ENCODE measurements around the gene PKNOX2. TPM values are rescaled to one million over a fixed set of nuclear protein-coding genes. Genes with fewer than 3 reads are reported as not detected.

PKNOX2 gene
- total and polyA plus RNA-seq, 9 of the 15 experiments (the other 6 are each of a cell fraction or from before 2014, with no cell fraction given): not detected

DNA sequence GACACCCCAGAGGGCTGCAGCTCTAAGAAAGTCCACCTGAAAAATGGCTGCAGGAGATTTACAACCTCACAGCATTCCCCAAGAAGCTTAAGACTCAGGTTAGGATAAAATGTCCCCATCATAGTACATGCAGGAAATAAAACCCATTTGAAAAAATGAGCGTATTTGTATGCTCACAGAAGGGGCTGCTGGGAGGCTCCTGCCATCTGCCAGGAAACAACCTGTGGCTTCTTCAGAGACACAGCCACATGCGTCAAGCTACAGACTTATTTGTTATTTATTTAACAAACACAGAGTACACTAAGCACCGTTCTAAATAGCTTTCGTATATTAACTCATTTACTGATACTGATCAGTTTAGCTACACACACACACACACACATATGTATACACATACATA, 258.1 kb downstream of the PKNOX2 start:
- Histone ChIP-seq H2AFZ (ENCODE audit: low read depth, low read length) (no peak overlapping the region), H3K9me1 (ENCODE audit: control insufficient read depth, insufficient read depth, low read length) (no peaks in the 10 kb centered on the region), H3K4me3 (no peak overlapping the region), H3K4me2 (ENCODE audit: insufficient read depth, low read length) (no peak overlapping the region), H4K20me1 (replicated peaks; ENCODE audit: control insufficient read depth, insufficient read depth, low read length) (no peaks in the 10 kb centered on the region), H3K9me3 (replicated peaks; ENCODE audit: control insufficient read depth, insufficient read depth, low read depth, low read length) (no peaks in the 10 kb centered on the region), H3K79me2 (ENCODE audit: control insufficient read depth, insufficient read depth, low read length) (no peaks in the 10 kb centered on the region), H3K4me1 (replicated peaks in 1 of 2; ENCODE audit: control insufficient read depth in 2 of 2, insufficient read depth in 2 of 2, low read length in 2 of 2) (no peaks in the 10 kb centered on the region), H3K9ac (ENCODE audit: insufficient read depth in 1 of 2, low read depth in 2 of 2, low read length in 2 of 2) (no peak overlapping the region), H3K27ac (ENCODE audit: extremely low read depth, low read depth, low read length) (no peak overlapping the region), H3K27me3 (ENCODE audit: control insufficient read depth in 2 of 2, insufficient read depth in 2 of 2, low read length in 2 of 2) (peaks cover 24 to 67% of the 10 kb centered on the region in 2 experiments), H3K36me3 (ENCODE audit: control insufficient read depth, insufficient read depth, low read length) (no peaks in the 10 kb centered on the region)
- BruUV-seq (replicated peaks): no TSS peak
- FAIRE-seq (no peak), DNase-seq (ENCODE audit: extremely low read depth in 1 of 4, low spot score in 3 of 4) (no peak), ATAC-seq (no peak)
- CTCF ChIA-PET (ENCODE audit: low intra/inter-chr PET ratio): interaction anchor here (0.6 kb wide), 1 partner anchor 170 kb away, joined by 3 read pairs; the partner anchor contains the start of gene STT3A
- POLR2A ChIA-PET: interaction anchor here (0.6 to 1.3 kb wide), 2 partner anchors 9 to 250 kb away, joined by 3 read pairs; no protein-coding TSS in a partner anchor
- 10% methylated on average over 4 of the region's 4 CpGs for WGBS (ENCODE audit: insufficient coverage, low coverage, missing lambda C conversion rate)
- in situ Hi-C loops (cut with MboI) (loop anchor here (10.0 kb wide), 1 partner anchor 452 kb away; no protein-coding TSS in a partner anchor), intact Hi-C loops (cut with micrococcal nuclease) (no loop called here)
- no peak for TF ChIP-seq ZNF436 (CRISPR knock-in tag; IDR thresholded peaks at IDR 0.05)
- TF ChIP-seq ZNF764 (CRISPR knock-in tag; IDR thresholded peaks at IDR 0.05; ENCODE audit: low read depth): no peak
- TF ChIP-seq ILF3 (IDR thresholded peaks at IDR 0.05; ENCODE audit: borderline replicate concordance): no peak
- TF ChIP-seq, protein P1, sequence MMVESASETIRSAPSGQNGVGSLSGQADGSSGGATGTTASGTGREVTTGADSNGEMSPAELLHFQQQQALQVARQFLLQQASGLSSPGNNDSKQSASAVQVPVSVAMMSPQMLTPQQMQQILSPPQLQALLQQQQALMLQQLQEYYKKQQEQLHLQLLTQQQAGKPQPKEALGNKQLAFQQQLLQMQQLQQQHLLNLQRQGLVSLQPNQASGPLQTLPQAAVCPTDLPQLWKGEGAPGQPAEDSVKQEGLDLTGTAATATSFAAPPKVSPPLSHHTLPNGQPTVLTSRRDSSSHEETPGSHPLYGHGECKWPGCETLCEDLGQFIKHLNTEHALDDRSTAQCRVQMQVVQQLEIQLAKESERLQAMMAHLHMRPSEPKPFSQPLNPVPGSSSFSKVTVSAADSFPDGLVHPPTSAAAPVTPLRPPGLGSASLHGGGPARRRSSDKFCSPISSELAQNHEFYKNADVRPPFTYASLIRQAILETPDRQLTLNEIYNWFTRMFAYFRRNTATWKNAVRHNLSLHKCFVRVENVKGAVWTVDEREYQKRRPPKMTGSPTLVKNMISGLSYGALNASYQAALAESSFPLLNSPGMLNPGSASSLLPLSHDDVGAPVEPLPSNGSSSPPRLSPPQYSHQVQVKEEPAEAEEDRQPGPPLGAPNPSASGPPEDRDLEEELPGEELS (CRISPR knock-in tag; IDR thresholded peaks at IDR 0.05; ENCODE audit: borderline replicate concordance): no peak
- TF ChIP-seq, protein P2, sequence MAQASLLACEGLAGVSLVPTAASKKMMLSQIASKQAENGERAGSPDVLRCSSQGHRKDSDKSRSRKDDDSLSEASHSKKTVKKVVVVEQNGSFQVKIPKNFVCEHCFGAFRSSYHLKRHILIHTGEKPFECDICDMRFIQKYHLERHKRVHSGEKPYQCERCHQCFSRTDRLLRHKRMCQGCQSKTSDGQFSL (CRISPR knock-in tag; IDR thresholded peaks at IDR 0.05): no peak
- TF ChIP-seq, protein P2 (tag; IDR thresholded peaks at IDR 0.05): no peak
